ENCODE measurements around the gene ARHGAP26.

The ARHGAP26 gene

DNA sequence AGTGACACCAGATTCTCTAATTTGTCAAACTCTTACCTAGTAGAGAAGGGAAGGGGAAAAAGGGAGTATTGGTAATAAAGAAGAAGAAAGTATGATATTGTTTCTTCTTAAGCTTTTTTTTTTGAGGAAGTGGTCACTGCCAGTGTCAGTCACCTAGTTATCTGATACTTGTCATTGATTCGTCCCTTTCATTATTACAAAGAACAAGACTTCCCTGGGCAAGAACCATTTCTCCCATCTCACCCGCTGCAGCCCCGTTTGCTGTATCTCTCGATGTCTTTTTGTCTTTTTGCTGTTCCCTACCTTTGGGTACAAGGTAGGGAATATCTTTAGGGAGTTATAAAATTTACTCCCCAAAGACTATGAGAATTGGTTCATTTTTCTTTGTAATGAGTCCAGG, 249.0 kb downstream of the ARHGAP26 start:
- DNase-seq (ENCODE audit: low spot score), result no peak

DNA sequence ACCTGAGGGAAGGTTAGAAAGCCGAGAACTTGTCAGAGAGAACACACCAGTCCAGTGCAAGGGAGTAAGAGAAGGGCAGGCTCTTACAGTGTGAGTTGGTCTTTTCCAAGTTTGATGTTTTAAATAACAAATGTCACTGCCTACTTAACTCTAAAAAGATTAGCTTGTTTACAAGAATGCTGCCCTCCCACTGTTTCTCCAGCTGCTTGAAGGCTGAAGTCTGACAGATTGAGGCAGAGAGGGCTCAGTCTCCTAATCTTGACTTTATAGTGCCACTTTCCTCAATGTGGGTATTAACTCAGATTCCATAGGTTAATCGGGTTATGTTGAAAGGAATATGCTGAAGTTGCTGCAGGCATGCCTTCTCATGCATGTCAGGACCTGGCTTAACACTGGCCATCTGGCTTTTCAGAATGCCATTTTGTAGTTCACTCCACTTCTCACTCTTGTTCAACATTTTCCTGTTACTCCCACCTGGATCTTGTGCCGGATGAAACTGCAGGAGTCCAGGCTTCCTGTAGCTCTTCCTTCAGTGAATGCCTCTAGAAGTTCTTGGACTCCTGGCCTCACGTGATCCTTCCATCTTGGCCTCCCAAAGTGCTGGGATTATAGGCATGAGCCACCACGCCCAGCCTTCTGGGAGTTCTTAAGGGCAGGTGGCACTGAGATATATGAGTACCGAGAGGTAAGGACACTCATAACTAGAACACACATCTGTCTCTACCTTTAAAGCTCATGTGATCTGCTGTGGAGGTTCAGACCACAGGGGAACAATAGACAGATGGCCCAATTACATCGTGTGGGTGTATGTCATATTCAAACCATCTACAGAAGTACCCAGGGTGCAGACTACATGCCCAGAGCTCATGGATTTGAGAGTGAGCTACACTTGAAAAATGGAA, 249.7 kb downstream of the ARHGAP26 start:
- no peak for DNase-seq (ENCODE audit: low spot score)

DNA sequence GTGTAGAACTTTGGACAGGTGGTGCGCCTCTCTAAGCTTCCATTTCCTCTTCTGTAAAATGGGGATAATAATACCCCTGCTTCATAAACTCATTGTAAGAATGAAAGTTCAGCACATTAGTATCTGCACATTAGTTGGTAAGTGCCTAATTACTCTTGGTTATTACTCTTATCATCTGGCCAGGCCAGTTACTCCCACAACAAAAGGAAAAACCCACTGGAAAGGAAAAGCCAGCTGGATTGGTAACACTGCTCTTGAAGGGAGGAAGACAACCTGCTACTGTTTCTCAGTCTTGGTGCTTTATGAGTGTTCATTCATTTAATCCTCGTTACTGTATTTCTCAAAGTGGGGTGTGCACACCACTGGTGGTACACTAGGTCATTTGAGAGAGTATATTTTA, 251.4 kb downstream of the ARHGAP26 start:
- no peak for DNase-seq (ENCODE audit: low spot score)

DNA sequence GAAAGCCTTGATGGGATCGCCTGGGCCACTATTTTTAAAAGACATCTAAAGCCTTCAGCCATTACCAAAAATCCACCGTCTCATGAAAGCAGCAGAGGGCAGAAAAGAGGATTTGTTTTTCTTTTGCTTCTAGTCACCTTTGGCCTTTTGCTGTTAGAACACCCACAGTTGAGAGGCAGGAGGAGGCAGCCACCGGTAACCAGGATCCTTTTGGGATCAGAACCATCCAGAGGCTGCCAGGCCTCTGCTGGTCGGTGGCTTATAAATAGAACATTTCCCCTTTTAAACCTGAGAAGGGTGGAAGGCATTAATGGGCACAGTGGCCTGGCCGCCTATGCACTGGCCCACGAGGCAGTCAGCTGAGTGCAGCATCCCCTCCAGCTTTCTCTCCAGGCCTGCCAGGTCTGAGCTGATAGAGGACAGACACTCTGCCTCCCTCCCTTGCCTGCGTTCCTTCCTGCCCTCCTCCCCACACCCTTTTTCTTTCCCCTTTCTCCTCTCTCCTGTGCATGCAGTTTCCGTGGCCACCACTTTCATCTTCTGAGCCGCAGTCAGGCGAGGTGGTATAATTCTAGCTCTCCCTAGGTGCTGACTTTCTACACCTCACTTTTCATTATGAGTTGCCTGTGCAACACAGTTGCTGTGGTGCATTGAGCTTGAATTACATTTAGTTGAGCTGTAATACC, 253.4 kb downstream of the ARHGAP26 start:
- peak; percentile 77 for DNase-seq (ENCODE audit: low spot score)

DNA sequence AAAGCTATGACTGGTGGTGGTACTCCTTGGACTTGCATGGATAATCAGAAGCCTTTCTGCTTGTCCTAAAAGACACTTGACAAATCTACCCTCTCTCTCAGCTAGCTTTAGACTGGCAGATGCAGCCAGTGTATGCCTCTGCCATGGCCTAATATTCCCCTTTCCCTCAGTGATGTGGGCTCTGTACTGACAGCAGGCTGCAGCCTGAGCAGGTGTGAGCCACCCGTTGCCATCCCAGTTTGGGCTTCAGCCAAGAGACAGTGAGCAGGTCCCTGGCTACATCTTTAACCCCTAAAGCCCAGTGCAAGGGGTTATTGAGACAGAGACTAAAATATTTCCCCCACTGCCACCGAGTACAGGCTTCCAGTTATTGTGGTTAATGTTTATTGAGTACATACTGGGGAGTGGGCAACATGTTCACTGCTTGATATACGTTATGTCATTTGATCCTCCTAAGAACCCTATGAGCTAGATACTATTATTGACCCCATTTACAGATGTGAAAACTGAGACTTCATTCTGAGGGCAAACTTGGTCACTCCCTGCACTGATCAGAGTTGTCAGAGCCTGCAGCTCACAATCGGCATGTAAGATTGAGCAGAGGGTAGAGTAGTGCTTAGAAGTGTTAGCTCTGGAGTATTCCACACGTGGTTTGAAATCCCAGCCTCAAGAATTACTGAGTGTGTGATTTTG, 254.2 kb downstream of the ARHGAP26 start:
- no peak for DNase-seq (ENCODE audit: low spot score)

DNA sequence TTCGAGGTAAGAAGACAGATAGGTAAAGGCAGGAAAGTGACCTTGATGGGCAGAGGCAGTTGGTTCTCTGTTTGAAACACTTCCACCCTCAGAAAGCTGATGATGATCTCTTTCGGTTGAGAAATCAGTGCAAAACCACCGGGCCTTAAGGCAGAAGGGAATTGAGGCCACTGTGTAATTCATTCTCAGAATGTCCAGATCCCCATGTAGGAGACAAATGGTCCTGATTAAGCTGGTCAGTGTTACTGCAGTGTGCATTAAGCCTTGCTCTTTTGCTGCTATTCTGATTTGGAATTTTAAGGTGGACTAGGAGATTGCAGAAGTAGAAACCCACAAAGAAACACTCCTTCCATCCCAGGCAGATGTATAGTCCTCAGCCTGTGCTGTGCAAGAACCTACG, 255.2 kb downstream of the ARHGAP26 start:
- peak; percentile 68 for DNase-seq (ENCODE audit: low spot score)

DNA sequence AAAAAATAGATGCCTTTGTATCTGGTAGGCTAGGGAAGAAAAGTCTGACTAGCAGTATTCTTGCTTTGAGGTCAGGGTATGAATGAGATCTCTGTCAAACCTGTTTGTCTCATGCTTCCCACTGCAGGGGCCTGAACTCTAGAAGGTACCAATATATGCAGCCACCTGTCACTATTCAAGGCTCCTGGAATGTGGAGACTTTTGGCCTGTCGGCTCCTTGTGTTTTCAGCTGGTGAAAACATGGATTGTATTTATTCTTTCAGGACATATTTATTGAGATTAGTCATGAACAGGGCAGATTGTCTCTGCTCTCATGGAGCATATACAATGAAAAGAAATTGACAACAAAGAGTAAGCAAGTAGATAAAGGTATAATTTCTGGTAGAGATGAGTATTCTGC, 255.8 kb downstream of the ARHGAP26 start:
- DNase-seq (ENCODE audit: low spot score), result peak; percentile 79

DNA sequence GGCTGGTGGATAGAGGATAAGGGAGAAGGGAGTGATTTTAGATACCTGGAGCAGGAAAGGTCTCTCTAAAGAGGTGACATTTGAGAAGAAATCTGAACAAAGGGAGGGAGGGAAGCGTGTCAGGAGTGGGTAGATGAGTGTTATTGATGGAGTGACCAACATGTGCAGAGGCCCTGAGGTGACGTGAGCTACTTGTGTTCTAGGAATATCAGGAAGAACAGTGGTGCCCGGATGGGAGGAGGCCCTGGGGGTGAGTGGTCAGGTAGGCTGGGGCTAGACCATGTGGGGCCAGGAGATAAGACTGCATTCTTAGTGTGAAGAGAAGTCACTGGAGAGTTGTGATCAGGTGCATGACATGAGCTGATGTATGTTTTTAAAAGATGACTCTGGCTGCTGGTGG, 256.2 kb downstream of the ARHGAP26 start:
- no peak for DNase-seq (ENCODE audit: low spot score)

DNA sequence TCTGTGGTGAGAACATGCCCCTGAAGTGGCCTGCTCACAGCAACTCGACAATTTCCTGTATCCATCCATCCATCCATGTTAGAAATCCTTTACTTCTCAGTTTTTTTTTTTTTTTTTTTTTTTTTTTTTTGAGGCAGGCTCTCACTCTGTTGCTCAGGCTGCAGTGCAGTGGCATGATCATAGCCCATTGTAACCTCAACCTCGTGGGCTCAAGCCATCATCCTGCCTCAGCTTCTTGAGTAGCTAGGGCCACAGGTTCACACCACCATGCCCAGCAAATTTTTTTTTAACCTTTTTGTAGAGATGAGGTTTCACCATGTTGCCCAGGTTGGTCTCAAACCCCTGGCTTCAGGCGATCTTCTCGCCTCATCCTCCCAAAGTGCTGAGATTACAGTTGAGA, 259.1 kb downstream of the ARHGAP26 start:
- no peak for DNase-seq (ENCODE audit: low spot score)

DNA sequence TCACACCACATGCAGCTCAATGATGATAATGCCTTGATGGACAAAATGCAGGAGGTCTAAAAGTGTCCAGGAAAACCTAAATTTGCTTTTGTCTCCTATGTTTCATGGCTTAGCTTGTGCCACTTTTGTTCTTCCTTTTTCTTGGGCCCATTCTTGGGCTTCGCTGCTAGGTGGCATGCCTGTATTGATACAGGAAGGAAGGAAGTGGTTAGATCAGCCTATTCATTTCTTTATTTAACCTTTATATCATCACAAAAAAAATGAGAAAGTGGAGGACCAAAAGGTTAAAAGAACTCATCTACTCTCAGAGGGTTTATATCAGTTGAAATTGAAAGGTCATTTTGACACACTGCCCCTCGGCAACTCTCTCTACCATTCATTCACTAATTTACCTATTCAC, 260.2 kb downstream of the ARHGAP26 start:
- no peak for DNase-seq (ENCODE audit: low spot score)

DNA sequence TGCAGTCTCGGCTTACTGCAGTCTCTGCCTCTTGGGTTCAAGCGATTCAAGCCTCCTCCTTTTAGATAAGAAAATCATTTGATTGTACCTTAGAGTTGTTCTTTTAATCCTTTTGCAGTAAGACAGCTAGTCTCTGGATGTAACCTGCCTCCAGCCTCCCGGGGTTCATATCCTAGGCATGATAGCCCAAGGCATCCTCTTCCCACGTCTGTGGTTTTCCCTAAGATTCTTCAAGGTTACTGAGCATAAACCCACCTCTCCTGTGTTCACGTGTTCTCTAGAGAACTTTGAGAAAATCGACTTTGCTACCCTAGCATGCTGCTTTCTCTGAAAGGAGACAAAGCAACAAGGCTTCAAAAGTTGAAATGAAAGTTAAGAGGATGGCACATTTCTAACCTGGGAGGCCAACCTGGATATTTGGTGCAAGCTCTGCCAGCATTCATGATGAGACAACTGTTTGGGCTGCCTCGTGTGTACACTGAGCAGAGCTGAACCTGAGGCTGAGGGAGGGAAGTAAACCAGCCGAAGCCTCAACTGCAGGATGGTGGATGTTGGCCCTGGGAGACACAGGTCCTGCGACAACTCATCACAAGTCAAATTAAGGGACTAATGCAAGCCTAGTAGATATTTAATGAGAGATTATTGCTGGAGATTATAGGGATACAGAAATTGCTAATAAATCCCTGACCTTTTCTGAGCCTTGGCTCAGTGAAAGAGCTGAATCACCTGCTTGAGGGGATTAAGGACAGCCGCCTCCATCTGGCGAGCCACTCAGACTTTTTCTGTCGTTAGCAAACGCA, 261.8 kb downstream of the ARHGAP26 start:
- peak; percentile 70 for DNase-seq (ENCODE audit: low spot score)

DNA sequence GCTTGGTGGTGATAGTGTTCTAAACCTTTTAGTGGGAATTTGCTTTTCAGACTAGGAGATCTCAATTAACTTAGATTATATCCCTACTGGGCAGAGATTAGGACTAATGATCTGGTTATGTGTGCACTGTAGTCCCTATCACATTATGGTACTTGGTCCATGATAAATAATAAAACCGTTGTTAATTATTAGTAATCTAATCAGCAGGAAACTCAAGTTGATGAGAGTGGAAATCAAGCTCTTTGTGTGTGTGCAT, 262.3 kb downstream of the ARHGAP26 start:
- no peak for DNase-seq (ENCODE audit: low spot score)

DNA sequence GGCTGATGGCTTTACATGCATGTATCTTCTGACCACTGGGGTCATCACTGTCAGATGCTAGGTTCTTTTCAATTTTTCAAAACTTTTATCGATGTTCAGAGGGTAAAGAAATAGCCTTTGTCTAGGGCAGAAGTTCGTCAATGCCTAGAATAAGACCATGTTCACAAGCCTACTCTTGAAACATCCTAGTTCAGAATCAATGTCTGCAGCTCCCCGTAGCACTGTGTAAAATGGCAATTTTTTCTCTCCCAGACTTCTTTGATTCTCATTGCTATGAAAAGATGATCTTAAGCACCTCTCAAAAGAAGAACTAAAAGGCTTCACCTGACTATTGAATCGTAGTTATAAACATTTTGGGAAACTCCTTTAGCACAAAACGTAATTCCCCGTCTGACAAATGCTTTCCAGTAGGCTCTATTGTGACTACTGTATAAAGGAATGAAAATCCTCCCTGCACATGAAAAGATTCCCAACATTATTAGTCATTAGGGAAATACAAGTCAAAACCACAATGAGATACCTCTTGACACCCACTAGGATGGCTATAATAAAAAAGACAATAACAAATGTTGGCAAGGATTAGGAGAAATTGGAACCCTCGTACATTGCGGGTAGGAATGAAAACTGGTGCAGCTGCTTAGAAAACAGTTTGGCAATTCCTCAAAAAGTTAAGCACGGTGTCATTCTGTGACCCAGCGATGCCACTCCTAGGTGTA, 263.5 kb downstream of the ARHGAP26 start:
- DNase-seq (ENCODE audit: low spot score), result no peak

DNA sequence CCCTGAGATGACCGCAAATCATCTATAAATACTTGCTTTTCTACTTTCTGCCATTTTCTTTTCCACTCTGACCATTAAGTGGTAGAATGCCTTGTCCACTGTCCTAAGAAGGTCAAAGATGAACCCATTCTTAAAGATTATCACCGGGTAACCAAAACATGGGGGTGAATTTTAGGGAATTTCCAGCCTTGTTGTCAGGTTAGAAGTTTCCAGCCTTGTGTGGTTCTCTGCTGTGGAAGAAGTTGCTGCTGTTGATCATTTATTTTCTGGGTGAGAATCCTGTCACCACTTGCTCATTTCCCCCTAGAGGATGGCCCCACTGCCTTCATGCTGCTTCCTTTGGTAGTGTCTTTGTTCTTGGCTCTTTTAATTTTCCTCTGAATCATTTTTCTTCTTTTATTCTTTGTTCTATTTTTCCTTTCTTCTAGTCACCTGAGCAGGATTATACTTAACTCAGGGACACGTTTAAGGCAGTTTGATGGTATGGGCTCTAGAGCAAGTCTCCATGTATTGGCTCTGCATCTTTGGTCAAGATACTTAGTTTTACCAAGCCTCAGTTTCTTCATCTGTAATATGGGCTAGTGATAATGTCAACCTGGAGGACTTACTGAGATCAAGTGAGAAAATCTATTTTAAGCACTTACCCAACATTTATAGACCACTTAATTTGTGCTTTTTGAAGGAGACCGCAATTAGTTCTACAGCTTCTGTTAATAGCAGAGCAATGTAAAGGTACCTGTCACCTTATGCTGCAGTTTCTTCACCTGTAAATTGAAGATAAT, 266.2 kb downstream of the ARHGAP26 start:
- no peak for DNase-seq (ENCODE audit: low spot score)

DNA sequence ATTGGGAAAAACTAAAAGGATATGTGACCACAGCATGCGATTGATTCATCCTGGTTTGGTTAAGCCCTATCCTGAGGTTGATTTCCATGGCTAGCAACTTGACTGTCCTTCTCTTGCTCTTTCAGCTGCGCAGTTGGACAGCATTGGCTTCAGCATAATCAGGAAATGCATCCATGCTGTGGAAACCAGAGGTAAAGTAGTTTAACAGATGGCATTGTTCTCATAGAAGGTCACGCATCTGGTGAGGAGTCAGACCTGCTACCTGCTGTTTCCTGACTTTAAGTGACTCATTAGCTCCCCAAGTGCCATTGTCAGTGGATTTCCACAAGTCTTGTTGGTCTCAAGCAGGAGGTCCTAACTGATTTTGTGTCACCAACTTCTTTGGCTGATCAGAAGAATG, 266.9 kb downstream of the ARHGAP26 start:
- DNase-seq (ENCODE audit: low spot score), result no peak

DNA sequence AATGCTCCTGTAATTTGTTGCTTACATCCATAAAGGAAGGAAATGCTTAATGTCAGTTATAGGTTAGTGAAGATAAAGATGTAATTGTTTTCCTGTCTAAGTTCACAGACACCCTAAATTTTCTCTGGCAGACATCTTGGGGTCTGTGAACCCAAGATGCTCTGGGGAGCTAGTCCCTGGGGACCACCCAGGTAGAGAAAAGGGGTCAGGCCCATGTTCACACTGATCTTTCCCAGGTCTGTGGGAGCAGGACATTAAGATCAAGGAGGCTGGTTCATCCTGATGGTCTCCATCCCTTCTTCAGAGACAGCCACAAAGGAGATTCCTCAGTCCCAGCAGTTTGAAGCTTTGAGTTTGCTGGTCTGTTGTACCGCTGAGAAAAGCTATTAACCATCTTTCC, 267.5 kb downstream of the ARHGAP26 start:
- DNase-seq (ENCODE audit: low spot score), result no peak

DNA sequence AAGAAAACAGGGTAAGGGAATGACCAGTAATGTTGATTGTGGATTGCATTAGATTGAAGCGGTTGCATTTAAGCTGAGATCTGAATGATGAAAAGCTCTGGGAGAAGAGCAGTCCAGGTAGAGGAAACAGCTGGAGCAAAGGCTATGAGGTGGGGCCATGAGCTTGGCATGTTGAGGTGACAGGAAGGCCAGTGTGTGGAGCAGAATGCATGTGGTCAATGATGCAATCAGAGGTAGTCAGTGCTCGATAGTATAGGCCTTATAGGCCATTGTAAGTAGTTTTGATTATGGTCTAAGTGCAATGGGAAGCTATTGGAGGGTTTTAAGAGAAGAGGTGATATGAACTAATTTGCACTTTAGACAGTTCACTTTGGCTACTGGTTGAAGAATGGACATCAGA, 270.4 kb downstream of the ARHGAP26 start:
- no peak for DNase-seq (ENCODE audit: low spot score)

DNA sequence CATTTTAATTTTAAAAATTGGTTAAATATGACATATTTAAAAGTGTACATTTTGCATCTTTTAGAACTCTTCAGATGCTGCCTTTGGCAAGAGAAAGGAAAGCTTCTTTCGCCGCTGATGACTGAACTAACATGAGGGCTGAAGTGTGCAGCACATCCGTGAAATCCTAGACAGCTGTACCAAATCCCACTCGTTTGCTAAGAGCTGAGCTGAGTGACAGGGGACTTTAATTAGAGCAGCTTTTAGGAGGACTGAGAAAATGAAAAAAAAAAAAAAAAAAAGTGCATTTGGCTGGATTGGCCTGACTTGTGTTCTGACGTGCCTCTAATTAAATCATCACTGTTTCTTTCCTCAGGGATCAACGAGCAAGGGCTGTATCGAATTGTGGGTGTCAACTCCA, 271.3 kb downstream of the ARHGAP26 start:
- DNase-seq (ENCODE audit: low spot score), result no peak

DNA sequence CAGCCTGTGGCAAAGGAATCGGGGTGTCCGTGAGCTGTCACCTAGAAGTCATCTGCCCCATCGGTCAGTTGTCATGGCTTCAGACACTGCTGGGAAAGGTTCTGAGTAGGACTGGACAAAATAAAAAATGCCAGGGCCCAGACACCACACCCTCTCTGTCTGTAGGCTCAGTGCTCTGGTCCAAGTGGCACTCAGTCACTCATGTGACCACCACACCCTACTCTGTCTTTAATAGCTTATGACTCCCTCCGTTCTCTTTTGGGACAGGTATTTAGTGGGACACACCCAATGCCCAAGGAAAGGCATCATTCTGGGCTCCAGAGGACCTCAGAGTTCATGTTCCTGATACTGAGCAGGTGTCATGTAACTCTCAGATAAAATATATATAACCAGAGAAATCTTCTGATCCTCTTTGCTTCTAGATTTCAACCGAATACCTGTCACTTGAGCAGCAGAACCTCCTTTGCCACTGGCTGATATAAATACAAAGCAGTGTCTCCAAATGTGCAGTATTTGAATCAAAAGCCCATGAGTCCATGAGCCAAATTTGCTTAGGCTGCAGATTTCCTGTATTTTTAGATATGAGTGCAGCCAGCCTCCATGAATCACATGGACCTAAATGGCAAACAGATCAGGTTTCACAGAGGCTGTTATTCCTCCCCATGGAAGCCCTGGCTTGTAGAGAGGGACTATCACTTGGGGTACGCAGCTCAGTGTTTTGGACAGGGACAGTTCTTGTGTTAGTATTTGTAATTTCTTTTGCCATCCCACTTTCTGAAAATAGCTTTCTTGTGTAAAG, 272.0 kb downstream of the ARHGAP26 start:
- no peak for DNase-seq (ENCODE audit: low spot score)

DNA sequence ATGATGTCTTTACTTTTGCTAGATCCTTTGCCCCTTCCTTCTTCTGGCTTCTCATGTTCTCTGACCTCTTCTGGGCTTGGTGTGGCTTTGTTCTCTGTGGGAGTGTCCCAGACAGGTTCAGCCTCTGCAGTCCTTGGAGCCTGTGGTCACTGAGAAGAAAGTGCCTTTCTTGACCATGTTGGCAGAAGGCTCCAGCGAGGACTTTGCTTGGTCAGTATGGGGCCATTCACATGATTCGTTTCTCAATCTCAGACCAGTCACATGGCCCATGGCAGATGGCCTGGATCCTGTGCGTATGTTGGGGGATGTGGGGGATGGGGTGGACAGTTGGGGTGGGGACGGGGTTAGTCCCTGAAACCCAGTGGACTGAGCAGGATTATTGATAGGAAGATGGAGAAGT, 274.1 kb downstream of the ARHGAP26 start:
- no peak for DNase-seq (ENCODE audit: low spot score)
